LNCaP clone FGC (cell line): ENCODE data around the gene PIGT.

ENCODE experiments used
- DNase-seq: peaks from one replicate; pipeline ENCODE4 v3.0.0-alpha.2; 2011; ENCODE audit warnings: low read depth
- H3K4me3 ChIP-seq: 2 replicates; pipeline ENCODE4 v1.5.1; 2011; ENCODE audit warnings: mild to moderate bottlenecking, low read depth, low read length, control low read depth
- TF ChIP-seq, protein P1 (sequence below): IDR thresholded peaks from 2 replicates; pipeline ENCODE4 v1.5.1; 2012; ENCODE audit warnings: mild to moderate bottlenecking; ENCODE audit not compliant: control insufficient read depth, insufficient read depth; ENCODE audit errors: extremely low read depth

PIGT gene

DNA sequence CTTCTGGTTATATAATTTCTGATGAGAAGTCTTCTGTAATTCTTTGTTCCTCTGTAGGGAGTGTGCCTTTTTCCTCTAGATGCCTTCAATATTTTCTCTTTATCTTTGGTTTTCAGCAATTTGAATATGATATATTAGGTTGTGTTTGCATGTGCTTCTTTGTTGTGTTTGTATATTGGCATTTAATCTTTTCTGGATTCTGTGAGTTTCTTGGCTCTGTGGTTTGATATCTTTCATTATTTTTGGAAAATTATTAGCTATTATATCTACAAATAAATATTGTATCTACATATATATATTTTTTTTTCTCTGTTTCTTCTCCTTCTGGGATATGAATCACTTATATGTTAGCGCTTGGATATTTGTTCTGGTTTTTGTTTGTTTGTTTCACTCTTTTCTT is 16.9 kb upstream of the PIGT start:
- TF ChIP-seq, protein P1, sequence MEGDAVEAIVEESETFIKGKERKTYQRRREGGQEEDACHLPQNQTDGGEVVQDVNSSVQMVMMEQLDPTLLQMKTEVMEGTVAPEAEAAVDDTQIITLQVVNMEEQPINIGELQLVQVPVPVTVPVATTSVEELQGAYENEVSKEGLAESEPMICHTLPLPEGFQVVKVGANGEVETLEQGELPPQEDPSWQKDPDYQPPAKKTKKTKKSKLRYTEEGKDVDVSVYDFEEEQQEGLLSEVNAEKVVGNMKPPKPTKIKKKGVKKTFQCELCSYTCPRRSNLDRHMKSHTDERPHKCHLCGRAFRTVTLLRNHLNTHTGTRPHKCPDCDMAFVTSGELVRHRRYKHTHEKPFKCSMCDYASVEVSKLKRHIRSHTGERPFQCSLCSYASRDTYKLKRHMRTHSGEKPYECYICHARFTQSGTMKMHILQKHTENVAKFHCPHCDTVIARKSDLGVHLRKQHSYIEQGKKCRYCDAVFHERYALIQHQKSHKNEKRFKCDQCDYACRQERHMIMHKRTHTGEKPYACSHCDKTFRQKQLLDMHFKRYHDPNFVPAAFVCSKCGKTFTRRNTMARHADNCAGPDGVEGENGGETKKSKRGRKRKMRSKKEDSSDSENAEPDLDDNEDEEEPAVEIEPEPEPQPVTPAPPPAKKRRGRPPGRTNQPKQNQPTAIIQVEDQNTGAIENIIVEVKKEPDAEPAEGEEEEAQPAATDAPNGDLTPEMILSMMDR: no peak
- H3K4me3 ChIP-seq: no peak overlapping the region
- no peak for DNase-seq

DNA sequence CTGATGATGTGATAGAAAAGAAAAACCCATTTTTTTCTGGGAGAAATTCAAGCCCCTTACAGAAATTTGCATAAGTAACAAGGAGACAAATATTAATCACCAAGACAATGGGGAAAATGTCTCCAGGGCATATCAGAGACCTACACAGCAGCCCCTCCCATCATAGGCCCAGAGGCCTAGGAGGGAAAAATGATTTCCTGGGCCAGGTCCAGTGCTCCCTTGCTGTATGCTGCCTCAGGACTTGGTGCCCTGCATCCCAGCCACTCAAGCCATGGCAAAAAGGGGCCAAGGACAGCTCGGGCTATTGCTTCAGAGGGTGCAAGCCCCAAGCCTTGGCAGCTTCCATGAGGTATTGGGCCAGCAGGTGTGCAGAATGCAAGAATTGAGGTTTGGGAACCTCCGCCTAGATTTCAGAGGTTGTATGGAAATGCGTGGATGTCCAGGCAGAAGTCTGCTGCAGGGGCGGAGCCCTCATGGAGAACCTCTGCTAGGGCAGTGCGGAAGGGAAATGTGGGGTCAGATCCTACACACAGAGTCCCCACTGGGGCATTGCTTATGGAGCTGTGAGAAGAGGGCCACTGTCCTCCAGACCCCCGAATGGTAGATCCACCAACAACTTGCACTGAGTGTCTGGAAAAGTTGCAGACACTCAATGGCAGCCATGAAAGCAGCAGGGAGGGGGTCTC is 15.5 kb upstream of the PIGT start:
- DNase-seq: no peak
- TF ChIP-seq, protein P1: no peak

DNA sequence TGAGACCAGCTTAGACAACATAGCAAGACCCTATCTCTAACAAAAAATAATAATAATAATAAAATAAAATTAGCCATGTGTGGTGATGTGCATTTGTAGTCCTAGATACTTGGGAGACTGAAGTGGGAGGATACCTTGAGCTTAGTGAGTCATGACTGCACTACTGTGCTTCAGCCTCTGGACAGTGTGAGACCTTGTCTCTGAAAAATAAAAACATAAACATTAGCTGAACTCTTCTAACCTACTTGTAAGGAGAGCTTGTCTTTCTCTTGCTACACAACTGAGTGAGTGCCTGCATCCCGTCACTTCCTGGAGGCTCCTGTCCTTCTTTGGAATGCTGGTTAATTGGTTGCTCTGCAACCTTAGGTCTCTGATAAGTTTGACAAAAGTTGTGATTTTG is 13.0 kb upstream of the PIGT start:
- TF ChIP-seq, protein P1: no peak
- DNase-seq: no peak
- no peak overlapping the region for H3K4me3 ChIP-seq

More for the DNA sequence above, 15.5 kb upstream of the PIGT start:
- H3K4me3 ChIP-seq: no peak overlapping the region

DNA sequence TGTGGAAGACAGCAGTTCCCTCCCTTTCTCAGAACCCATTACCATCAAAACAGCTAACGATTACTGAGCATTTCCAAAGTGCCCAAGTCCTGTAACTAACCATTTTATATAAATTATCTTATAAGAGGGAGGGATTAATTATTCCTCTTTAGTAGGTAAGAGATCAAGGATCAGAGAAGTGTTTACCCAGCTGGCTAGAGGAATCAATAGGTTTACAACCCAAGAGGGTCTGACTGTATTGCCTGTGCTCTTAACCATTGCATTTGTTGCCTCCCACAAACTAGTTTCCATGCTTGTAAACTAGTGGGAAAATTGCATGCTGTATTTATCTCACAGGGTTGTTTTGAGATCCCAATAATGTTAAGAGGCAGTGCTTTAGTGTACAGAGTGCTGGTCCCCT is 11.5 kb upstream of the PIGT start:
- TF ChIP-seq, protein P1: no peak
- no peak for DNase-seq
- H3K4me3 ChIP-seq: no peak overlapping the region

DNA sequence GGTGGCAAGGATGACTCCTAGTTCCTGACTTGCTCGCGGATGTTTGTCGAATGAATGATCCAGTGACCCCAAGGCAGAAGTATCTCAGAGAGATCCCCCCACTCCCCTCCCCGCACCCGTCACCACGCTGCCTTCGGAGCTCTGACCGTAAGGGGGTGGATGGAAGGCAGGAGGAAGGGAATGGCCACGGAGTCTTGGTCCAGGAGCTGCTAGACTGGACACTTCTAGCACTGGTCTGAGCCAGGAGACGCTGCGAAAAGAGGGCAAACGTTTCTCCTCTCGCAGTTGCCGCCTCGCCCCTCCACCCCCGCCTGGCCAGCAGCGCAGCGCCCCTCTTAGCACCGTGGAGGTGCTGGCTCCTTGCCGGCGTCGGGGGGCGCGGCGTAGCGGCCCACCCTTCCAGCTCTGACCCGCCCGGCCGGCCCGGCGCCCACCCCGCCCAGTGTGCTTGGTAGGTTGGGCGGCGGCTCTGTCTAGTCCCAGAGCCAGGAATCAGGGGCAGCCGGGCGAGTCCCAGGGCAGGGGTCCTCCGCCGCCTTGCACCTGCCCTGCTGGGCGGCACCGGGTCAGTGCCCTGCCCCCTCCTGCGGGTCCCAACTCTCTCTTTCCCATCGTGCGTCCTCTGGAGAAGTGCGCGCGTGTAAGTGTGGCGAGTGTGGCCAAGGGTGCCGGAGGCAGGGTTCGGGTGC is 10.2 kb upstream of the PIGT start:
- TF ChIP-seq, protein P1: no peak
- H3K4me3 ChIP-seq: peak overlapping the region; percentile 52
- no peak for DNase-seq

DNA sequence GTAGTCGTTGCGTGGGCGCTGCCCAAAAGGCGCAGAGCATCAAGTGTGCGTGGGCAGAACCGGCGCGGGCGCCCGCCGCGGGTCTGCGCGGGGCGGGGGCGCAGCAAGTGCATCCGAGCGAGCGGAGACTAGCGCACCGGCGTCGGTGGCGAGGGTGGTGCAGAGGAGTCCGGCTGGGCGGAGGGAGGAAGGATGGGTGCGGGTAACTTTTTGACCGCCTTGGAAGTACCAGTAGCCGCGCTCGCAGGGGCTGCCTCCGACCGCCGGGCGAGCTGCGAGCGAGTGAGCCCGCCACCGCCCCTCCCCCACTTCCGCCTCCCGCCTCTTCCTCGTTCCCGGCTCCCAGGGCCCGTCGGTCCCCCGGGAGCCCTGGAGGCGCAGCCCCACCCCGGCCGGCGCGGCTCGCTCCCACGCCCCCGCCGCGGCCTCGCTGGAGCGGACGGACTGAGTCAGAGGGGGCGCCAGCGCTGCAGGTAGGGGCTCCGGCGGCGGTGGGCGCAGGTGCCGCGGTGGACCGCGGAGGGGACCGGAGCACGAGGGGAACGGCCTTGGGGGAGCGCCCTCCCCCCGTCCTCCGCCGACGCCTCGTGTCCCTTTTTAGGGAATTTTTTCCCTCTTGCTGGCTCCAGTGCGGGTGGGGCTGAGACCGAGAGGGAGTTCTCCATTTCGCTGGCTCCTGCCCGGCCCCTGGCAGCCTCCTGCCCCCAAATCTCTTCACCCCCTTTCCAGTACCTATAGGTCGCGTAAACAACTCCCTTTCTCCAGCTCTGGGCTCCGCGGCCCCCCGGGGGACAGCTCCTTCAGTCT is 9.5 kb upstream of the PIGT start:
- TF ChIP-seq, protein P1: peak; percentile 19; the same call in 1 of the 2 replicates
- H3K4me3 ChIP-seq: peak overlapping the region; percentile 52
- no peak for DNase-seq
